ENCODE results near the gene TMEM198. TPM values are rescaled to one million over a fixed set of nuclear protein-coding genes. Genes with fewer than 3 reads are reported as not detected.
A peak's percentile ranks its signal among the peaks of the same experiment; 100 is the strongest.

The TMEM198 gene
- total and polyA plus RNA-seq, 2 experiments from 2014 or later = 6.7 to 12.2 TPM

GRCh38 chr2:219506802-219507526 is 36.9 kb upstream of the TMEM198 start:
- Histone ChIP-seq H3K36me3 (no peaks in the 10 kb centered on the region), H3K4me3 (no peak overlapping the region), H3K9me3 (ENCODE audit: low read depth) (no peaks in the 10 kb centered on the region), H3K27ac (no peak overlapping the region), H3K4me1 (ENCODE audit: low read depth) (peaks cover 26% of the 10 kb centered on the region), H3K27me3 (no peaks in the 10 kb centered on the region)
- TF ChIP-seq CTCF (IDR thresholded peaks at IDR 0.05; ENCODE audit: low read depth, low read length) = no peak
- DNase-seq (ENCODE audit: low read depth in 1 of 2, low spot score in 1 of 2) = no peak

GRCh38 chr2:219507581-219508443 is 36.0 kb upstream of the TMEM198 start:
- Histone ChIP-seq H3K27ac (no peak overlapping the region), H3K4me1 (ENCODE audit: low read depth) (peaks cover 34% of the 10 kb centered on the region), H3K4me3 (no peak overlapping the region), H3K36me3 (no peaks in the 10 kb centered on the region), H3K27me3 (no peaks in the 10 kb centered on the region), H3K9me3 (ENCODE audit: low read depth) (no peaks in the 10 kb centered on the region)
- DNase-seq (ENCODE audit: low read depth in 1 of 2, low spot score in 1 of 2) = peak in 1 of 2 donors; percentile 9
- TF ChIP-seq CTCF (IDR thresholded peaks at IDR 0.05; ENCODE audit: low read depth, low read length) = no peak

GRCh38 chr2:219508444-219508734 is 35.4 kb upstream of the TMEM198 start:
- no peak for TF ChIP-seq CTCF (IDR thresholded peaks at IDR 0.05; ENCODE audit: low read depth, low read length)
- Histone ChIP-seq H3K4me1 (ENCODE audit: low read depth) (peaks cover 40% of the 10 kb centered on the region), H3K27me3 (no peaks in the 10 kb centered on the region)

GRCh38 chr2:219508971-219509779 is 34.7 kb upstream of the TMEM198 start:
- TF ChIP-seq CTCF (IDR thresholded peaks at IDR 0.05; ENCODE audit: low read depth, low read length) = no peak
- Histone ChIP-seq H3K27ac (no peak overlapping the region), H3K9me3 (ENCODE audit: low read depth) (no peaks in the 10 kb centered on the region), H3K36me3 (no peaks in the 10 kb centered on the region), H3K4me3 (no peak overlapping the region), H3K4me1 (ENCODE audit: low read depth) (peaks cover 48% of the 10 kb centered on the region), H3K27me3 (no peaks in the 10 kb centered on the region)
- peak in 1 of 2 donors; percentile 11 for DNase-seq (ENCODE audit: low read depth in 1 of 2, low spot score in 1 of 2)

More at GRCh38 chr2:219508444-219508734, 35.4 kb upstream of the TMEM198 start:
- no peak for DNase-seq (ENCODE audit: low read depth in 1 of 2, low spot score in 1 of 2)
- no peak overlapping the region for H3K4me3 ChIP-seq
- no peaks in the 10 kb centered on the region for H3K36me3 ChIP-seq
- no peak overlapping the region for H3K27ac ChIP-seq
- H3K9me3 ChIP-seq (ENCODE audit: low read depth) = no peaks in the 10 kb centered on the region

- Histone ChIP-seq H3K27me3 (no peaks in the 10 kb centered on the region), H3K9me3 (ENCODE audit: low read depth) (no peaks in the 10 kb centered on the region), H3K4me3 (peak overlapping the region; percentile 28), H3K4me1 (ENCODE audit: low read depth) (peaks cover 55% of the 10 kb centered on the region), H3K27ac (peak overlapping the region; percentile 8), H3K36me3 (no peaks in the 10 kb centered on the region)
- peak; percentile 82 for TF ChIP-seq CTCF (IDR thresholded peaks at IDR 0.05; ENCODE audit: low read depth, low read length)
- peak; percentile 69 to 84 for DNase-seq (ENCODE audit: low read depth in 1 of 2, low spot score in 1 of 2)
Measured at GRCh38 chr2:219509780-219510511, 33.9 kb upstream of the TMEM198 start.
